Duodenal mucosa (tissue), 2 donors: ENCODE measurements around the gene STXBP3.

Experiments
- H3K27ac ChIP-seq: one replicate; pipeline ENCODE4 v1.7.0; 2013; ENCODE audit warnings: low read depth, low read length
- H3K27me3 ChIP-seq, 2 donors: one replicate each; pipeline ENCODE4 v1.7.0; 2013; ENCODE audit warnings: low read length in 2 of 2, control low read depth in 1 of 2; ENCODE audit not compliant: insufficient read depth in 2 of 2, control insufficient read depth in 1 of 2
- H3K36me3 ChIP-seq, 2 donors: one replicate each; pipeline ENCODE4 v1.7.0; 2013; ENCODE audit warnings: low read length in 2 of 2, control low read depth in 1 of 2; ENCODE audit not compliant: insufficient read depth in 2 of 2, control insufficient read depth in 1 of 2
- H3K4me1 ChIP-seq, 2 donors: one replicate each; pipeline ENCODE4 v1.7.0; 2013; ENCODE audit warnings: low read length in 2 of 2, control low read depth in 1 of 2; ENCODE audit not compliant: insufficient read depth in 2 of 2, control insufficient read depth in 1 of 2
- H3K4me3 ChIP-seq, 2 donors: one replicate each; pipeline ENCODE4 v1.7.0; 2013; ENCODE audit warnings: low read length in 2 of 2, low read depth in 1 of 2
- H3K9ac ChIP-seq, 2 donors: one replicate each; pipeline ENCODE4 v1.7.0; 2013; ENCODE audit warnings: low read length in 2 of 2, low read depth in 1 of 2
- H3K9me3 ChIP-seq, 2 donors: one replicate each; pipeline ENCODE4 v1.7.0; 2013; ENCODE audit warnings: low read length in 2 of 2, control low read depth in 1 of 2; ENCODE audit not compliant: control insufficient read depth in 1 of 2

STXBP3 gene

GRCh38 chr1:108841703-108842102, 95.2 kb downstream of the STXBP3 start:
- Histone ChIP-seq H3K4me3 (no peak overlapping the region), H3K27ac (no peak overlapping the region), H3K36me3 (no peaks in the 10 kb centered on the region), H3K4me1 (no peaks in the 10 kb centered on the region), H3K9me3 (no peaks in the 10 kb centered on the region), H3K27me3 (no peaks in the 10 kb centered on the region), H3K9ac (no peak overlapping the region)

- Histone ChIP-seq H3K9me3 (no peaks in the 10 kb centered on the region), H3K36me3 (no peaks in the 10 kb centered on the region), H3K4me1 (no peaks in the 10 kb centered on the region), H3K4me3 (no peak overlapping the region), H3K27me3 (no peaks in the 10 kb centered on the region), H3K27ac (no peak overlapping the region), H3K9ac (no peak overlapping the region)
Measured at GRCh38 chr1:108842525-108843181, 96.2 kb downstream of the STXBP3 start.

GRCh38 chr1:108843390-108844137, 97.1 kb downstream of the STXBP3 start:
- Histone ChIP-seq H3K27ac (no peak overlapping the region), H3K9me3 (no peaks in the 10 kb centered on the region), H3K36me3 (no peaks in the 10 kb centered on the region), H3K27me3 (no peaks in the 10 kb centered on the region), H3K4me1 (no peaks in the 10 kb centered on the region), H3K4me3 (no peak overlapping the region), H3K9ac (no peak overlapping the region)

- Histone ChIP-seq H3K9ac (no peak overlapping the region), H3K36me3 (no peaks in the 10 kb centered on the region), H3K9me3 (no peaks in the 10 kb centered on the region), H3K4me1 (no peaks in the 10 kb centered on the region), H3K27ac (no peak overlapping the region), H3K27me3 (no peaks in the 10 kb centered on the region), H3K4me3 (no peak overlapping the region)
Measured at GRCh38 chr1:108845446-108845845, 99.0 kb downstream of the STXBP3 start.

GRCh38 chr1:108845991-108846390, 99.5 kb downstream of the STXBP3 start:
- H3K9ac ChIP-seq = no peak overlapping the region
- H3K36me3 ChIP-seq = no peaks in the 10 kb centered on the region
- no peak overlapping the region for H3K27ac ChIP-seq
- no peak overlapping the region for H3K4me3 ChIP-seq
- no peaks in the 10 kb centered on the region for H3K4me1 ChIP-seq
- H3K27me3 ChIP-seq = no peaks in the 10 kb centered on the region
- H3K9me3 ChIP-seq = no peaks in the 10 kb centered on the region

GRCh38 chr1:108847494-108847893, 101.0 kb downstream of the STXBP3 start:
- Histone ChIP-seq H3K27me3 (no peaks in the 10 kb centered on the region), H3K27ac (no peak overlapping the region), H3K4me1 (no peaks in the 10 kb centered on the region), H3K9ac (no peak overlapping the region), H3K36me3 (no peaks in the 10 kb centered on the region), H3K4me3 (no peak overlapping the region), H3K9me3 (no peaks in the 10 kb centered on the region)

- no peak overlapping the region for H3K4me3 ChIP-seq
Measured at GRCh38 chr1:108848806-108849205, 102.3 kb downstream of the STXBP3 start.

GRCh38 chr1:108850929-108851328, 104.5 kb downstream of the STXBP3 start:
- no peaks in the 10 kb centered on the region for H3K9me3 ChIP-seq
- H3K9ac ChIP-seq = no peak overlapping the region

More at GRCh38 chr1:108848806-108849205, 102.3 kb downstream of the STXBP3 start:
- Histone ChIP-seq H3K9ac (no peak overlapping the region), H3K9me3 (no peaks in the 10 kb centered on the region), H3K4me1 (no peaks in the 10 kb centered on the region), H3K27me3 (no peaks in the 10 kb centered on the region), H3K36me3 (no peaks in the 10 kb centered on the region), H3K27ac (no peak overlapping the region)

GRCh38 chr1:108851567-108851966, 105.1 kb downstream of the STXBP3 start:
- no peak overlapping the region for H3K27ac ChIP-seq
- no peaks in the 10 kb centered on the region for H3K9me3 ChIP-seq
- no peaks in the 10 kb centered on the region for H3K36me3 ChIP-seq
- H3K9ac ChIP-seq = no peak overlapping the region
- H3K27me3 ChIP-seq = no peaks in the 10 kb centered on the region
- H3K4me1 ChIP-seq = no peaks in the 10 kb centered on the region
- H3K4me3 ChIP-seq = no peak overlapping the region

More at GRCh38 chr1:108850929-108851328, 104.5 kb downstream of the STXBP3 start:
- Histone ChIP-seq H3K36me3 (no peaks in the 10 kb centered on the region), H3K4me1 (no peaks in the 10 kb centered on the region), H3K4me3 (no peak overlapping the region), H3K27me3 (no peaks in the 10 kb centered on the region), H3K27ac (no peak overlapping the region)

- H3K4me3 ChIP-seq = no peak overlapping the region
- H3K4me1 ChIP-seq = no peaks in the 10 kb centered on the region
- H3K27me3 ChIP-seq = no peaks in the 10 kb centered on the region
- H3K9ac ChIP-seq = no peak overlapping the region
- no peak overlapping the region for H3K27ac ChIP-seq
- no peaks in the 10 kb centered on the region for H3K9me3 ChIP-seq
- no peaks in the 10 kb centered on the region for H3K36me3 ChIP-seq
Measured at GRCh38 chr1:108852221-108852975, 105.9 kb downstream of the STXBP3 start.
